K562 treated with DMSO at 1 percent for 4 hours (cell line): ENCODE data around the gene PET117. TPM values are rescaled to one million over a fixed set of nuclear protein-coding genes. Genes with fewer than 3 reads are reported as not detected.

Experiments
- total RNA-seq: library from RNA; unstranded; fragments of 300-600 nt; gene quantifications from 2 replicates; pipeline ENCODE4 v1.2.3, GENCODE V29; 2022; ENCODE audit not compliant: insufficient read depth

Gene PET117
- total RNA-seq: 4.2 and 5.4 TPM in 2 replicates

DNA sequence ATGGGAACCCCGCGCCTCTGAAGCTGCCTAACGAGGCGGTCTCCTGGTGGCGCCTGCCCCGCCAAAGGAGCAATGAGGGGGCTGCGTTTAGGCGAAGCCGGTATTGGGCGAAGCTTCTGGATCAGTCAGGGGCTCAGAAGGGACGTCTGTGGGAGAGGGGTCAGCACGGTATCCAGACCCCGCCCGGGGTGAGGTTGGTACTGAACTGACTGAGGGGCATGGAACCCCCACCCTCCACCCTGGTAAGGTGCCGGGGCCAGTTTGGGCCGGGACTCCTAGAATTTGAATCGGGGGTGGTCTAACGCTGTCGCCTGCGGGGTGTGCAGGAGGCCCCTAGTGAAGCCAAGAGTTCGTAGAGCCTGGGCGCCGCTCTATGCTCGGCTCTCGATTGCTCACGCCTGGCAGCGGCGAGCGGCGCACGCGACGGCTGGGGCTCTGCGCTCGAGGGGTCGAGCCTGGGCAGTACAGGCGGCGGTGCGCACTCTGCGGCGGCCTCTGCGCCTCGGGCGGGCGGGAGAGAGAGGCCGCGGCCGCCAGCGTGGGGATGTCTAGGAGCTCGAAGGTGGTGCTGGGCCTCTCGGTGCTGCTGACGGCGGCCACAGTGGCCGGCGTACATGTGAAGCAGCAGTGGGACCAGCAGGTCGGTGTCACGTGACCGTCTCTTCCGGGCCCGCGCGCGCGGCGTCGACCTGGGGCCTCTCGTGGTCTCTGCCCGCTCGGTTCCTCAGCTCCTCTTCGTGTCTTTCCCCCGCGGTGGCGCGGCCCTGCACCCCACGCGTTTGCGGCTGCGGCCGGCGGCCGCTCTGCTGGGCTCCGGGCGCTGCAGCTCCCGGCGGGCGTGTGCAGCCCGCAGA, at the start of gene PET117, which contains the start of gene KAT14:
TSS of gene PET117 (plus strand) at position 452 of the 854 bp plus-strand sequence. CDS start at position 545, 93 bp downstream.
TSS of gene KAT14 (plus strand) at position 452 of the 854 bp plus-strand sequence. CDS start 4,798 bp downstream, outside the sequence.

Other genes starting within 250 kb of the PET117 start
- 66.7 and 70.8 TPM in 2 replicates for gene SNX5, start 169.1 kb upstream of the PET117 start, total RNA-seq
- 26.0 and 30.6 TPM in 2 replicates for gene MGME1, start 168.8 kb upstream of the PET117 start, total RNA-seq
- not detected in 2 replicates for gene OVOL2, start 79.9 kb upstream of the PET117 start, total RNA-seq
- 3.9 and 4.0 TPM in 2 replicates for gene KAT14, start within 50 bp of the PET117 start, total RNA-seq
- 4.3 and 4.8 TPM in 2 replicates for gene ZNF133, start 150.7 kb downstream of the PET117 start, total RNA-seq